IMR-90 (cell line): ENCODE measurements around the gene EFCAB10. TPM values are rescaled to one million over a fixed set of nuclear protein-coding genes. Genes with fewer than 3 reads are reported as not detected.
A peak's percentile ranks its signal among the peaks of the same experiment; 100 is the strongest.

Source experiments
- ATAC-seq: fragments of 200-7000 bp; cut with Tn5 transposase; 2 replicates; pipeline ENCODE4 v1.9.1; 2020; ENCODE audit warnings: low read depth, mild to moderate bottlenecking, moderate library complexity
- BruUV-seq: library from RNA; stranded (reverse); fragments of 400-500 nt; replicated peaks from 2 replicates; lab custom pipeline; 2021; lab: Mats Ljungman, UMichigan
- CTCF ChIA-PET: fragments of 300-600 bp; formaldehyde crosslinking; extraction: SDS; loops from one replicate; lab custom pipeline; 2021; ENCODE audit warnings: antibody characterized with exemption; lab: Yijun Ruan, JAX
- POLR2A ChIA-PET: fragments of 300-600 bp; sonication (Branson Sonifier 250); formaldehyde crosslinking; loops from one replicate; lab custom pipeline; 2022; ENCODE audit warnings: antibody characterized with exemption; ENCODE audit not compliant: unreplicated experiment; lab: Charles Lee
- DNase-seq: peaks from one replicate; pipeline ENCODE4 v3.0.0; 2013
- H2AFZ ChIP-seq: replicated peaks from 2 replicates; pipeline ENCODE3; 2013; ENCODE audit warnings: low read length, mild to moderate bottlenecking; ENCODE audit not compliant: poor library complexity
- H2AK5ac ChIP-seq: 2 replicates; pipeline ENCODE4 v1.6.1; 2013; ENCODE audit warnings: low read depth, low read length, inconsistent platforms
- H2AK9ac ChIP-seq: replicated peaks from 2 replicates; pipeline ENCODE3; 2013; ENCODE audit warnings: mild to moderate bottlenecking, low read depth, low read length, moderate library complexity; ENCODE audit not compliant: poor library complexity
- H2BK120ac ChIP-seq: 2 replicates; pipeline ENCODE4 v1.6.1; 2013; ENCODE audit warnings: low read depth, low read length, inconsistent platforms
- H2BK15ac ChIP-seq: 3 replicates; pipeline ENCODE4 v1.6.1; 2013; ENCODE audit warnings: low read depth, low read length, inconsistent platforms
- H2BK20ac ChIP-seq: 2 replicates; pipeline ENCODE4 v1.6.1; 2013; ENCODE audit warnings: low read depth, mild to moderate bottlenecking, inconsistent platforms, low read length, moderate library complexity
- H2BK5ac ChIP-seq: 2 replicates; pipeline ENCODE4 v1.6.1; 2013; ENCODE audit warnings: mild to moderate bottlenecking, low read depth, low read length, inconsistent platforms; ENCODE audit not compliant: poor library complexity, severe bottlenecking
- H3K14ac ChIP-seq: replicated peaks from 2 replicates; pipeline ENCODE4 v1.6.1; 2013; ENCODE audit warnings: low read depth, low read length, inconsistent platforms
- H3K18ac ChIP-seq: 2 replicates; pipeline ENCODE4 v1.6.1; 2013; ENCODE audit warnings: low read depth, low read length, control low read depth
- H3K23ac ChIP-seq: 2 replicates; pipeline ENCODE4 v1.6.1; 2013; ENCODE audit warnings: low read depth, low read length, inconsistent platforms
- H3K27ac ChIP-seq: 2 replicates; pipeline ENCODE4 v1.5.1; 2013; ENCODE audit warnings: mild to moderate bottlenecking, control low read depth, low read length; ENCODE audit not compliant: insufficient read depth
- H3K27me3 ChIP-seq: 2 replicates; pipeline ENCODE4 v1.6.1; 2013; ENCODE audit warnings: low read length; ENCODE audit not compliant: control insufficient read depth, insufficient read depth
- H3K36me3 ChIP-seq: 2 replicates; pipeline ENCODE4 v1.6.1; 2013; ENCODE audit warnings: low read length, mixed read lengths; ENCODE audit not compliant: control insufficient read depth, insufficient read depth
- H3K4ac ChIP-seq: 2 replicates; pipeline ENCODE4 v1.6.1; 2013; ENCODE audit warnings: low read depth, low read length, inconsistent platforms
- H3K4me1 ChIP-seq: 2 replicates; pipeline ENCODE4 v1.6.1; 2013; ENCODE audit warnings: low read length, mixed read lengths; ENCODE audit not compliant: control insufficient read depth, insufficient read depth
- H3K4me2 ChIP-seq: 2 replicates; pipeline ENCODE4 v1.6.1; 2013; ENCODE audit warnings: low read depth, mild to moderate bottlenecking, control low read depth, low read length, moderate library complexity
- H3K4me3 ChIP-seq: 2 replicates; pipeline ENCODE4 v1.5.1; 2013; ENCODE audit warnings: low read depth, mild to moderate bottlenecking, control low read depth, low read length, moderate library complexity; ENCODE audit not compliant: insufficient read depth
- H3K56ac ChIP-seq: 2 replicates; pipeline ENCODE4 v1.6.1; 2013; ENCODE audit warnings: low read length, inconsistent platforms; ENCODE audit not compliant: insufficient read depth; ENCODE audit errors: extremely low read depth
- H3K79me1 ChIP-seq, 2 experiments: 2 replicates each; pipeline ENCODE4 v1.6.1; 2013; ENCODE audit warnings: low read length in 2 of 2, inconsistent platforms in 1 of 2, low read depth in 1 of 2
- H3K9ac ChIP-seq: 2 replicates; pipeline ENCODE4 v1.6.1; 2013; ENCODE audit warnings: low read depth, low read length, control low read depth
- H3K9me1 ChIP-seq: 2 replicates; pipeline ENCODE4 v1.6.1; 2013; ENCODE audit warnings: low read length, inconsistent platforms; ENCODE audit not compliant: insufficient read depth
- H3K9me3 ChIP-seq: 2 replicates; pipeline ENCODE4 v1.6.1; 2013; ENCODE audit warnings: low read length; ENCODE audit not compliant: control insufficient read depth, insufficient read depth
- H4K20me1 ChIP-seq: 2 replicates; pipeline ENCODE4 v1.6.1; 2013; ENCODE audit warnings: low read length, inconsistent platforms; ENCODE audit not compliant: insufficient read depth
- H4K5ac ChIP-seq: 2 replicates; pipeline ENCODE4 v1.6.1; 2013; ENCODE audit warnings: mild to moderate bottlenecking, low read depth, low read length, control low read depth
- H4K8ac ChIP-seq, 2 experiments: 2 replicates each; pipeline ENCODE4 v1.6.1; 2013; ENCODE audit warnings: low read depth in 2 of 2, low read length in 2 of 2, control low read depth in 1 of 2, inconsistent platforms in 1 of 2
- H4K91ac ChIP-seq: 2 replicates; pipeline ENCODE4 v1.6.1; 2013; ENCODE audit warnings: low read depth, low read length, inconsistent platforms; ENCODE audit not compliant: insufficient read depth
- BHLHE40 ChIP-seq: fragments of 150-350 bp; IDR thresholded peaks from 2 replicates; pipeline ENCODE4 v1.6.1; 2016; ENCODE audit warnings: mild to moderate bottlenecking, low read depth, low read length
- CTCF ChIP-seq: conservative IDR thresholded peaks from 2 replicates; pipeline ENCODE4 v1.5.1; 2012; ENCODE audit warnings: mild to moderate bottlenecking, low read depth, low read length, improper control_type of control experiment
- FOS ChIP-seq: fragments of 150-350 bp; IDR thresholded peaks from 2 replicates; pipeline ENCODE4 v1.6.1; 2016; ENCODE audit warnings: low read depth, low read length
- MAZ ChIP-seq: IDR thresholded peaks from 2 replicates; pipeline ENCODE4 v1.6.1; 2012; ENCODE audit warnings: low read depth, mild to moderate bottlenecking, low read length, improper control_type of control experiment, moderate library complexity, borderline replicate concordance
- NFE2L2 ChIP-seq: fragments of 150-350 bp; IDR thresholded peaks from 2 replicates; pipeline ENCODE4 v1.6.1; 2016; ENCODE audit warnings: low read depth, mild to moderate bottlenecking, low read length
- POLR2A ChIP-seq: IDR thresholded peaks from 2 replicates; pipeline ENCODE4 v1.6.1; 2012; ENCODE audit warnings: mild to moderate bottlenecking, low read depth, low read length
- RFX5 ChIP-seq: IDR thresholded peaks from 2 replicates; pipeline ENCODE4 v1.8.0; 2012; ENCODE audit warnings: low read depth, mild to moderate bottlenecking, low read length, moderate library complexity
- WGBS, 2 experiments: methylation state at CpG; one replicate each; pipeline versions ENCODE4 v1.1.5 to v1.1.7; 2013; ENCODE audit warnings: missing lambda C conversion rate in 2 of 2; ENCODE audit not compliant: insufficient read length in 1 of 2; ENCODE audit errors: extremely low coverage in 2 of 2; 5-methylcytosine and 5-hydroxymethylcytosine counted together
- dilution Hi-C: fragments of 300-500 bp; cut with HindIII; formaldehyde crosslinking; loops from one replicate; pipeline ENCODE4 v1.14.3; 2018; ENCODE audit warnings: low sequenced_read_pairs; ENCODE audit not compliant: unreplicated experiment
- in situ Hi-C: fragments of 300-500 bp; cut with MboI; formaldehyde crosslinking; loops from 3 replicates; pipeline ENCODE4 v1.14.3; 2019; ENCODE audit warnings: low sequenced_read_pairs, inconsistent platforms, mixed read lengths
- intact Hi-C: fragments of 100-400 bp; cut with micrococcal nuclease; formaldehyde crosslinking; loops from 2 replicates; pipeline ENCODE4 v1.10.0; 2022
- polyA plus RNA-seq, 3 experiments: library from polyadenylated mRNA; depleted of rRNA; stranded (reverse); fragments of >200 nt; gene quantifications; 2 replicates each; pipeline ENCODE4 v1.2.3, GENCODE V29; 2012; ENCODE audit warnings: low replicate concordance in 1 of 3
- total RNA-seq: library from RNA; depleted of rRNA; stranded (reverse); fragments of >200 nt; gene quantifications from 2 replicates; pipeline ENCODE4 v1.2.3, GENCODE V29; 2012
- TF ChIP-seq, protein P1 (sequence below): fragments of 150-350 bp; IDR thresholded peaks from 2 replicates; pipeline ENCODE4 v1.6.1; 2016; ENCODE audit warnings: low read depth, mild to moderate bottlenecking, low read length, moderate library complexity, borderline replicate concordance

EFCAB10 gene
- total and polyA plus RNA-seq, 2 of the 4 experiments (the other 2 are of a cell fraction): not detected

DNA sequence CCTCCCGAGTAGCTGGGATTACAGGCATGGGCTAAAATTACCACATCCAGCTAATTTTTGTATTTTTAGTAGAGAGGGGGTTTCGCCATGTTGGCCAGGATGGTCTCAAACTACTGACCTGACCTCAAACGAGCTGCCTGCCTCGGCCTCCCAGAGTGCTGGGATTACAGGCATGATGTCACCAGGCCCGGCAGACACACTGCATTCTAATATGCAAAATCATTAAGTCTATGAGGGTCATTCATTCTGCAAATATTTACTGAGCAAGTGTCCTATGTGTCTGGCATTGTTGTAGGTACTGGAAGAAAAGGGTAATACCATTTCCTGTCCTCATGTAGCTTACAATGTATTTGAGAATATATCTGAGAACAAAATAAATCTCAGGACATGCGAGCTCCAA is 61.9 kb downstream of the EFCAB10 start:
- Histone ChIP-seq H3K9me3 (no peaks in the 10 kb centered on the region), H3K9ac (no peak overlapping the region), H2BK120ac (no peak overlapping the region), H3K23ac (no peak overlapping the region), H2BK5ac (no peak overlapping the region), H3K4me2 (no peak overlapping the region), H4K91ac (no peak overlapping the region), H3K14ac (no peak overlapping the region), H3K79me1 (peaks cover 11 to 42% of the 10 kb centered on the region in 2 experiments; a peak in 2 of 4 replicates), H2BK15ac (no peak overlapping the region), H2AK5ac (no peak overlapping the region), H3K9me1 (no peaks in the 10 kb centered on the region), H3K18ac (no peak overlapping the region), H2AFZ (no peak overlapping the region), H4K20me1 (peaks cover 9% of the 10 kb centered on the region), H3K4me3 (no peak overlapping the region), H3K4me1 (peaks cover 2% of the 10 kb centered on the region; the same call in 1 of the 2 replicates), H4K8ac (no peak overlapping the region), H3K56ac (no peak overlapping the region), H3K27ac (no peak overlapping the region), H3K36me3 (peaks cover 1% of the 10 kb centered on the region; the same call in 1 of the 2 replicates), H4K5ac (no peak overlapping the region), H2AK9ac (no peak overlapping the region), H2BK20ac (no peak overlapping the region), H3K4ac (no peak overlapping the region), H3K27me3 (no peaks in the 10 kb centered on the region)
- POLR2A ChIA-PET: no interaction called here
- in situ Hi-C loops: no loop called here
- ATAC-seq: no peak
- intact Hi-C loops: no loop called here
- no TSS peak for BruUV-seq
- TF ChIP-seq POLR2A (no peak), CTCF (no peak), MAZ (no peak), FOS (no peak), NFE2L2 (no peak), BHLHE40 (no peak), RFX5 (no peak)
- TF ChIP-seq, protein P1, sequence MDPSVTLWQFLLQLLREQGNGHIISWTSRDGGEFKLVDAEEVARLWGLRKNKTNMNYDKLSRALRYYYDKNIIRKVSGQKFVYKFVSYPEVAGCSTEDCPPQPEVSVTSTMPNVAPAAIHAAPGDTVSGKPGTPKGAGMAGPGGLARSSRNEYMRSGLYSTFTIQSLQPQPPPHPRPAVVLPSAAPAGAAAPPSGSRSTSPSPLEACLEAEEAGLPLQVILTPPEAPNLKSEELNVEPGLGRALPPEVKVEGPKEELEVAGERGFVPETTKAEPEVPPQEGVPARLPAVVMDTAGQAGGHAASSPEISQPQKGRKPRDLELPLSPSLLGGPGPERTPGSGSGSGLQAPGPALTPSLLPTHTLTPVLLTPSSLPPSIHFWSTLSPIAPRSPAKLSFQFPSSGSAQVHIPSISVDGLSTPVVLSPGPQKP: no peak
- dilution Hi-C loops: no loop called here
- CTCF ChIA-PET: no interaction called here
- DNase-seq: peak; percentile 8
- WGBS, 2 experiments: no CpG with 5 or more reads among the region's 6 CpGs
